ELF-1 (cell line): ENCODE measurements around the gene MBTPS2.
"Not testable (repeated sequence)": the region's sequence is repeated elsewhere in the genome, so short reads cannot be mapped to it uniquely, and the experiment has no call there.

ENCODE experiments used
- DNase-seq: peaks from one replicate; pipeline ENCODE4 v3.0.0-alpha.2; 2016; ENCODE audit warnings: low read depth, low spot score

MBTPS2 gene

GRCh38 chrX:21839334-21840192 is at the start of gene MBTPS2:
TSS of gene MBTPS2 (plus strand) at chrX:21839617. CDS start at chrX:21839735, 118 bp downstream.
- DNase-seq = peak; percentile 94

DNA sequence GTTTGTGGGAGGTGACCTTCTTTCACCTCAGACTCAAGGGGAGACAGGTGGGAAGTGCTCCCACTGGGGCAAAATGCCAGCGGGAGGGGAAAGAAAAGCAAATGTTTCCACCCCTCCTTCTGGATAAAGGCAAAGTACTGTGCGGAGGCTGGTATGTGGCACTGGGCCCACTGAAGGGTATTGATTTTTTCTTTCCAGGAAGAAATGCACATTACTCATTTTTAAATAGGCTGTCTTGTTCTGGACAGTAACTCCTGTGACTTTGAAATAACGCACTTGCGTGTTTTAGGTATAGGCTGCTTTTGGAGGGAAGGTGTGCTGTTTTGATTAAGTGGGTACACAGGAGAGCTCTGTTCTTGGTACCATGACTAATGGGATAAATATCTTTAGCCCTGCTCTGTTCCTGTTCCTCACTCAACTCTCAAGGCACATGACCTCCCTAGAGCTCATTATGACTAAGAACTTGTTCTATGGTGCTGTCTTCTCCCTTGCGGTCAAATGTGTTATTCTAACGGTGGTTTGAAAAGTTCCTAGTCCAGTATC is 40.7 kb upstream of the MBTPS2 start:
- DNase-seq = no peak

DNA sequence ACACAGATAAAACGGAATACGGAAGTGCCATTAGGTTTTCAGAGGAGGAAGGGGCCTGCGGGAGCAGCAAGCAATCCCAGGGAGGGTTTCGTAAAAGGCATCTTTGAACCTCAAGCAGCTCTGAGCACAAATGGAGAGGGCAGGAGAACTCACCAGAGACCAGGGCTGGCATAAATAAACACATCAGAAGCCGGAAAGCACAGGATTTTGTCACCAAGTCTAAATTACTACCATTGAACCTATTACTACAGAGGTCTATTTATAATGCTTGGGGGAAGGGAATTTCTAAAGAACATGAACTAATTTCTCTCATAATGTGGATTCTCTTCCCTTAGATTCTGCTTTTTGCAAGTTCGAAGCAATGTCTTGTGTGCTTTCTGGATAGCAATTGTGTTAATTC is 39.6 kb upstream of the MBTPS2 start:
- DNase-seq = no peak

DNA sequence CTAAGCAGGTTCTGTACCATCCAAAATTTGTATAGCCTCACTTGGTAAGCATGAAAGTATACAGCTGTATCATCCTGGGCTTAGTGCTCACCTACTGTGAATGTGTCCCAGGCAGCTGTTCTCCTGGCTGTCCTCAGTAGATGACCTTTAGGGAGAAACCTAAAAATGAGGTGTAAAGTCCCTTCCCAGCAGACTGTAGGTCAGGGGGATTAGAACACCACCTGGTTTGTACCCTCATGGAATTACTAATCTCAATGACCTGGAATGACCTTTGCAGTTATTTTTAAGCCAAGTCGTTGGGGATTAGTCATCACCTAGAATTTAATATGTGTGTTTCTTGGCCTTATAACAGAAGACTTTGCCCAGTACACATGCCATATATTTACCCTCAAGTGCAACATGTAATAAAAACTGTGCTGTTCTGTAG is 39.1 kb upstream of the MBTPS2 start:
- no peak for DNase-seq

- DNase-seq = no peak
These were observed 37.3 kb upstream of the MBTPS2 start for GRCh38 chrX:21802054-21802670.

- no peak for DNase-seq
These were observed 36.6 kb upstream of the MBTPS2 start for GRCh38 chrX:21802839-21803238.

- DNase-seq = no peak
These were observed 32.7 kb upstream of the MBTPS2 start for GRCh38 chrX:21806691-21807090.

DNA sequence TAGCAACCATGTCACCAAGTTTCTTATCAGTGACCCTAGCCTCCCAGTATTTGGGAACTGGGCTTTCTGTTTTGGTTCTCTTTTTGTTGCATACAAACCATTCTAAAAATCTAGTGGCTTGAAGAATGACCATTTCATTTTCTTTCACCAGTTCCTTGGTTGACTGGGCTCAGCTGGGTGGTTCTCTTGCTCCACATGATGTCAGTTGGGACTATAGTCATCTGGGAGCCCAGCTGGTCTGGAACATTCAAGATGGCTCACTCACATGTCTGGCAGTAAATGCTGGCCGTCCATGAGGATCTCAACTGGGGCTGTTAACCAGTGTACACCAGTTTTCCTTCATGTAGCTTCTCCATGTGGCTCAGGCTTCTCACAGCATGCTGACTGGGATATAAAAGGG is 27.6 kb upstream of the MBTPS2 start:
- DNase-seq = no peak

- DNase-seq = no peak
These were observed 26.8 kb upstream of the MBTPS2 start for GRCh38 chrX:21812628-21813027.

GRCh38 chrX:21813612-21814368 is 25.6 kb upstream of the MBTPS2 start:
- peak; percentile 47 for DNase-seq

GRCh38 chrX:21816136-21816535 is 23.3 kb upstream of the MBTPS2 start:
- no peak for DNase-seq

DNA sequence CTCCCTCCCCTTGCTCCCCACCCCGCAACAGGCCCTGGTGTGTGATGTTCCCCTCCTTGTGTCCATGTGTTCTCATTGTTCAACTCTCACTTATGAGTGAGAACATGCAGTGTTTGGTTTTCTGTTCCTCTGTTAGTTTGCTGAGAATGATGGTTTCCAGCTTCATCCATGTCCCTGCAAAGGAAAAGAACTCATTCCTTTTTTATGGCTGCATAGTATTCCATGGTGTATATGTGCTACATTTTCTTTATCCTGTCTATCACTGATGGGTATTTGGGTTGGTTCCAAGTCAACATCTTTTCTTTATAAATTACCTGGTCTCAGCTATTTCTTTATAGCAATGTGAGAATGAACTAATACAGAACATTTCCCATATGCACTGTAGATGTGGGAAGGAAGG is 19.2 kb upstream of the MBTPS2 start:
- not testable (repeated sequence) for DNase-seq

DNA sequence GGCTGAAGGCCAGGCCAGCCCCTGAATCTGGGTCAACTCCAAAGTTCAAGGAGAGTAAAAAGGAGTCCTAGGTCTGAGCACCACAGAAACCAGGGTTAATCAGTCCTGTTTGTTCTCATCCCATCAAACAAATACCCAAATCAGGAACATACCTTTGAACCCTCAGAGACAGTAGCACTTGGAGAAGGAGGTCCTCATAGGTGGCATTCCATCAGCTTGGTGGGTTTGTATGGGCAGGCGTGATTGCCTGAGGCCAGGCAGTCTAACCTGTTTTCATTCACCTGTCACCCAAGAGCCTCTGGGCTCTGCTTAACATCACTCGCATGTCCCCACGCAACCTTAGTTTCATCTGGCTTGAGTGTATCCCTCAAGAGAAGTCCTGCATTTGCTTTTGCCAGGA is 17.5 kb upstream of the MBTPS2 start:
- peak; percentile 91 for DNase-seq

GRCh38 chrX:21831496-21831895 is 7.9 kb upstream of the MBTPS2 start:
- no peak for DNase-seq

GRCh38 chrX:21837056-21837455 is 2.4 kb upstream of the MBTPS2 start:
- DNase-seq = no peak

DNA sequence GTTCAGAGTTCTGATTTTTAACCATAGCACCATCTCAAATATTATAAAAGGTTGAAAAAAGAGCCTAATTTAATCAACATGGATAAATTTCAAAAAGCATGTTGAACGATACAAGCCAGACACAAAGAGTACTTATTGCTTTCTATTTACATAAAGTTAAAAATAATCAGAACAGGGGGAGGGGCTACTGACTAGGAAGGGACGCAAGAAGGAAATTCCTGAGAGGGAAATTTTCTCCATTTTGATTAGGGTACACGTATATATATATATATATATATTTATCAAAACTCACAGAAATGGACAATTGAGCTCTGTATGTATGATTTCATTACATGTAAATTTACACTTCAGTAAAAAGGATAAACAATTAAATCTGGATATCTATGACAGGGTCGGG is 482 bp upstream of the MBTPS2 start:
- no peak for DNase-seq

- peak; percentile 14 for DNase-seq
These were observed 752 bp downstream of the MBTPS2 start for GRCh38 chrX:21840193-21840545.

GRCh38 chrX:21843179-21843578 is 3.8 kb downstream of the MBTPS2 start:
- no peak for DNase-seq

DNA sequence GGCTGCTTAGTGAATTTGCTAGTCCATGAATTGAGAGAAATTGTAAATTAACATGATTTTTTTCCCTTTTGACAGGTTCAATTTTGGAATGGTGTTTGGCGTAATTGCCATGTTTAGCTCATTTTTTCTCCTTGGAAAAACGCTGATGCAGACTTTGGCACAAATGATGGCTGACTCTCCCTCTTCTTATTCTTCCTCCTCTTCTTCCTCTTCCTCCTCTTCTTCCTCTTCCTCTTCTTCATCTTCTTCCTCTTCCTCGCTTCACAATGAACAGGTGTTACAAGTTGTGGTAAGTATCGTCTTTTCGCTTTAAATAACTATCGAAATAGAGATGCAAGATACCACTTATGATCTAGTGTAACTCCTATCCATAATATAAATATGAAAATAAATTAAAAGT is 5.7 kb downstream of the MBTPS2 start:
- no peak for DNase-seq

DNA sequence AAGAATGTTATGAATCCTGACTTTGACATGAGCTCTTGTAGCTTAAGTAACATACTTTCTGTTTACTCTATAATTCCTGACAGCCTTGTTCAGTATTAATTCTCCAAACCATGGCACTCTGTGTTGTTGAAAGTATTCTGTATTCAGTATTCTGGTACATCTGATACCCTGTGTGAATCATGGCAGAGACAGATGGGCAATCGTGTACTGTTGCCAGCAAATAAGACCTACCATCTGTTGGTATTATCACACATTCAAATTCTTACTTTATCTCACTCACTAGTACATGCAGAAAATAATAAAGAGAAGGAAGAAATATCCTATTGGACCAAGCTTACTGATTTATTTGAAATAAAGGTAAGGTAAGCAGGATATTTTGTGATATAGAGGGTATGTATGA is 7.9 kb downstream of the MBTPS2 start:
- no peak for DNase-seq

DNA sequence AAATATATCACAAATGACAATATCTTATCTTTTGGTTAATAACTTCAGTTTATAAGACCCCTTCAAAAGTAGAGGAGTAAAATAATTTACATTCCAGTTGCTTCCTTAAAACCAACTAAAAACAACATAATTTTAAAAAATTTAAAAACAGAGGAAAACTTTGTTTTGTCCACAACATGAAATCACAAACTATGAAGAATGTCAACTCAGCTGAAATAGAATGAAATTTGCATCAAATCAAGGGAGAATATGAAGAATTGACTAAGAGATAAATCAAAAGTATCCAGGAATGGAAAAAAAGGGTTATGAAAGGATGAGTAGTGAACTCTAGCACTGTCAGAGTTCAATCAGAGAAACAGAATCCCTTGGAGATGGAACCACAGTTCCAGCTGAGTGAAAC is 14.2 kb downstream of the MBTPS2 start:
- DNase-seq = no peak

DNA sequence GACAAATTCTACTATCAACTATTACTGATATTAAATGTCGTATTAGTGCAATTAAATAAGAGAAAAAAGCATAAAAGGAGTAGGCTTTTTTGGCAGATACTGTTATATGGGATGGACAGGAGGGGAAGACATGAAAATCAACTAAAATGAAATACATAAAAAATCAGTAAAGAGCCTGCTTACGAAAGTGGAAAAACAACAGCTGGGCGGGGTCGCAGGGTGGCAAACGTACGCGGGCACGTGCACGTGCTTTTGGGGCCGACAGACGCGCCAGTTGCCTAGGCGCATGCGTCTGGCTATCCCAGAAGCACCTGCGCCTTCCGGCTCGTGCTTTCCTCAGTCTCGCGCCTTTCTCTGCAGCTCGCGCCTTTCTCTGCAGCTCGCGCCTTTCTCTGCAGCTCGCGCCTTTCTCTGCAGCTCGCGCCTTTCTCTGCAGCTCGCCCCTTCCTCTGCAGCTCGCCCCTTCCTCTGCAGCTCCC is 16.6 kb downstream of the MBTPS2 start, which contains the start of gene YY2:
TSS of gene YY2 (plus strand) at position 51 of the 479 bp plus-strand sequence. CDS start 498 bp downstream, outside the sequence.
- DNase-seq = no peak
